Gastroesophageal sphincter (tissue), 4 donors: Measurements from ENCODE around the gene AFF3. TPM values are rescaled to one million over a fixed set of nuclear protein-coding genes. Genes with fewer than 3 reads are reported as not detected.

Experiments
- ATAC-seq: fragments of 150-250 bp; one replicate; pipeline ENCODE4 v1.9.1; 2016; ENCODE audit warnings: mild to moderate bottlenecking, moderate library complexity
- H3K27ac ChIP-seq, 4 donors: fragments of 200-600 bp; sonication (generic) in 3 of 4; 1 replicate in 3 of 4; 2 replicates in 1 of 4; pipeline ENCODE4 v1.5.1; 2016 to 2019
- H3K27me3 ChIP-seq: fragments of 200-600 bp; sonication (generic); one replicate; pipeline ENCODE4 v1.5.1; 2019
- H3K36me3 ChIP-seq, 2 donors: fragments of 200-600 bp; sonication (generic); one replicate each; pipeline ENCODE4 v1.5.1; 2019; ENCODE audit warnings: control low read depth in 1 of 2
- H3K4me1 ChIP-seq, 3 donors: fragments of 200-600 bp; sonication (generic); 1 replicate in 2 of 3; 2 replicates in 1 of 3; pipeline ENCODE4 v1.5.1; 2016 to 2019; ENCODE audit warnings: control low read depth in 2 of 3
- H3K4me3 ChIP-seq, 2 donors: fragments of 200-600 bp; sonication (generic); one replicate each; pipeline ENCODE4 v1.5.1; 2019; ENCODE audit warnings: mild to moderate bottlenecking in 1 of 2, moderate library complexity in 1 of 2
- H3K9me3 ChIP-seq, 3 donors: fragments of 200-600 bp; sonication (generic); one replicate each; pipeline ENCODE4 v1.5.1; 2017 to 2019; ENCODE audit warnings: control low read depth in 2 of 3
- CTCF ChIP-seq, 4 experiments: fragments of 200-600 bp in 2 of 4; fragments of 450-650 bp in 2 of 4; sonication (generic) in 1 of 4; IDR thresholded peaks; one replicate each; pipeline ENCODE4 v1.5.1; 2017 to 2019; ENCODE audit warnings: antibody characterized with exemption in 4 of 4, mild to moderate bottlenecking in 2 of 4, moderate library complexity in 2 of 4
- EP300 ChIP-seq: sonication (generic); formaldehyde crosslinking; IDR thresholded peaks from one replicate; pipeline ENCODE4 v1.6.1; 2017; ENCODE audit warnings: antibody characterized with exemption, mild to moderate bottlenecking
- POLR2A ChIP-seq, 2 donors: fragments of 450-650 bp; IDR thresholded peaks; one replicate each; pipeline ENCODE4 v1.6.1; 2017; ENCODE audit warnings: antibody characterized with exemption in 2 of 2, mild to moderate bottlenecking in 2 of 2, moderate library complexity in 1 of 2
- POLR2AphosphoS5 ChIP-seq: sonication (generic); formaldehyde crosslinking; IDR thresholded peaks from one replicate; pipeline ENCODE4 v1.6.1; 2017; ENCODE audit warnings: antibody characterized with exemption
- WGBS, 2 donors: methylation state at CpG; one replicate each; pipeline ENCODE4 v1.1.5; 2018; ENCODE audit warnings: low coverage in 1 of 2; 5-methylcytosine and 5-hydroxymethylcytosine counted together
- total RNA-seq, 4 donors: library from RNA; depleted of rRNA; stranded (reverse); fragments of >200 nt; gene quantifications; one replicate each; pipeline ENCODE4 v1.1.0, GENCODE V29; 2016

Gene AFF3
- total RNA-seq, 4 donors from 2014 or later, result 15.4 to 74.8 (median 37.7) TPM

- Histone ChIP-seq H3K4me3 (no peak overlapping the region), H3K9me3 (no peaks in the 10 kb centered on the region), H3K4me1 (no peaks in the 10 kb centered on the region), H3K27ac (no peak overlapping the region), H3K36me3 (peaks cover 0 to 21% of the 10 kb centered on the region in 2 donors), H3K27me3 (no peaks in the 10 kb centered on the region)
- no peak for ATAC-seq
- 75 to 82% methylated on average over 5 of the region's 20 CpGs for WGBS, 2 donors
- TF ChIP-seq POLR2AphosphoS5 (no peak), EP300 (no peak), CTCF (IDR thresholded peaks at IDR 0.05) (no peak), POLR2A (IDR thresholded peaks at IDR 0.05) (no peak)
These were observed 541.3 kb downstream of the AFF3 start for GRCh38 chr2:99600981-99601651.

GRCh38 chr2:99598441-99598840, 543.9 kb downstream of the AFF3 start:
- Histone ChIP-seq H3K36me3 (peaks cover 0 to 32% of the 10 kb centered on the region in 2 donors), H3K27me3 (no peaks in the 10 kb centered on the region)
- no peak for ATAC-seq

GRCh38 chr2:99597616-99598015, 544.8 kb downstream of the AFF3 start:
- no peak for ATAC-seq
- no peaks in the 10 kb centered on the region for H3K9me3 ChIP-seq
- no peaks in the 10 kb centered on the region for H3K27me3 ChIP-seq
- no peak overlapping the region for H3K27ac ChIP-seq
- no peaks in the 10 kb centered on the region for H3K4me1 ChIP-seq
- H3K4me3 ChIP-seq, result no peak overlapping the region
- WGBS, 2 donors, result 82 to 90% methylated on average over 8 to 9 of the region's 9 CpGs
- peaks cover 0 to 38% of the 10 kb centered on the region in 2 donors for H3K36me3 ChIP-seq
- TF ChIP-seq CTCF (IDR thresholded peaks at IDR 0.05) (no peak), POLR2AphosphoS5 (peak; percentile 13), EP300 (no peak), POLR2A (IDR thresholded peaks at IDR 0.05) (no peak)

More at GRCh38 chr2:99598441-99598840, 543.9 kb downstream of the AFF3 start:
- WGBS, 2 donors, result 94 to 100% methylated on average over 1 to 6 of the region's 9 CpGs
- TF ChIP-seq EP300 (no peak), CTCF (IDR thresholded peaks at IDR 0.05) (no peak), POLR2AphosphoS5 (no peak), POLR2A (IDR thresholded peaks at IDR 0.05) (no peak)
- no peaks in the 10 kb centered on the region for H3K9me3 ChIP-seq
- no peaks in the 10 kb centered on the region for H3K4me1 ChIP-seq
- H3K27ac ChIP-seq, result no peak overlapping the region
- H3K4me3 ChIP-seq, result no peak overlapping the region

GRCh38 chr2:99595373-99595772, 547.0 kb downstream of the AFF3 start:
- Histone ChIP-seq H3K36me3 (peaks cover 0 to 41% of the 10 kb centered on the region in 2 donors), H3K4me1 (no peaks in the 10 kb centered on the region), H3K4me3 (no peak overlapping the region), H3K27me3 (no peaks in the 10 kb centered on the region), H3K9me3 (no peaks in the 10 kb centered on the region), H3K27ac (no peak overlapping the region)
- TF ChIP-seq CTCF (IDR thresholded peaks at IDR 0.05), result no peak
- no peak for TF ChIP-seq POLR2A (IDR thresholded peaks at IDR 0.05)
- TF ChIP-seq POLR2AphosphoS5, result no peak
- TF ChIP-seq EP300, result no peak
- 85 to 96% methylated on average over 2 to 3 of the region's 3 CpGs for WGBS, 2 donors
- ATAC-seq, result no peak

- no peaks in the 10 kb centered on the region for H3K9me3 ChIP-seq
- peaks cover 0 to 47% of the 10 kb centered on the region in 2 donors for H3K36me3 ChIP-seq
- 39 to 55% methylated on average over 2 to 8 of the region's 54 CpGs for WGBS, 2 donors
- no peaks in the 10 kb centered on the region for H3K27me3 ChIP-seq
- H3K4me1 ChIP-seq, result no peaks in the 10 kb centered on the region
- H3K27ac ChIP-seq, result no peak overlapping the region
- ATAC-seq, result no peak
- TF ChIP-seq POLR2AphosphoS5 (no peak), EP300 (no peak), CTCF (IDR thresholded peaks at IDR 0.05) (no peak), POLR2A (IDR thresholded peaks at IDR 0.05) (no peak)
- H3K4me3 ChIP-seq, result no peak overlapping the region
These were observed 548.5 kb downstream of the AFF3 start for GRCh38 chr2:99593692-99594427.
